ENCODE measurements around the gene TCAP.

TCAP gene

DNA sequence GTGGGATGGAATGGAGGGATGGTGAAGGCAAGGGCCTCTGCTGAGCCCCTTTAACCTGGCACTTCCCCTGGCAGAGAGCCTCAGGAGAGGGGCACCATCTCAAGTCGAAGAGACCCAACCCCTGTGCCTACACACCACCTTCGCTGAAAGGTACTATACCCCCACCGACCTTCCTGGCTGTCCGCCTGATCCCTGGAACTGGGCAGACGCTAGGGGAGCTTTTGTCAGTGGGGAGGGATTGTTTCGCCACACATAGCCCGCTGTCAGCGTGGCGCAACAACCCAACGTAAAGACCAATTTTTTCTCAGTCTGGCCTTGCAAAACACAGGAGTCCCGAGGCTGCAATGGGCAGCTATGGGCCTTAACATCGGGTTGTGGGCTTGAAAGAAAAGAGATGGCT, 35.3 kb upstream of the TCAP start:
- DNase-seq: no peak

DNA sequence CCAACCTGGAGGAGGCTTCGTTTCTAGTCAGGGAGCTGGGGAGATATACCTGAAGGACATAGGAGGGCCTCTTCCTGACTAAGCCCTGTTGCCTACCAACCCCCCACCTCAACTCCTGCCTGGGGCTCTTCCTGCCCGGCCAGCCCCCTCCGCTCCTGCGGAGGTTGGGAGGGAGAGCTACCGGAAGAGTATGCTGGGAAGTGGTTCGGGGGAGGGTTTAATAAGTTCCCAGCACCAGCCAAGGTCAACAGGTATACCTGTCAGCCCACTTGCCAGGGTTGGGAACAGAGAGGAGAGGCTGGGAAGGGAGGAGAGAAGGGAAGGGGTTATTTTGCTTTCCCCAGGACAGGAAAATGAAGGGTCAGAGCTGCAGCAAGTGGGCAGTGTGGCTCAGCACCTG, 33.7 kb upstream of the TCAP start:
- DNase-seq: no peak

DNA sequence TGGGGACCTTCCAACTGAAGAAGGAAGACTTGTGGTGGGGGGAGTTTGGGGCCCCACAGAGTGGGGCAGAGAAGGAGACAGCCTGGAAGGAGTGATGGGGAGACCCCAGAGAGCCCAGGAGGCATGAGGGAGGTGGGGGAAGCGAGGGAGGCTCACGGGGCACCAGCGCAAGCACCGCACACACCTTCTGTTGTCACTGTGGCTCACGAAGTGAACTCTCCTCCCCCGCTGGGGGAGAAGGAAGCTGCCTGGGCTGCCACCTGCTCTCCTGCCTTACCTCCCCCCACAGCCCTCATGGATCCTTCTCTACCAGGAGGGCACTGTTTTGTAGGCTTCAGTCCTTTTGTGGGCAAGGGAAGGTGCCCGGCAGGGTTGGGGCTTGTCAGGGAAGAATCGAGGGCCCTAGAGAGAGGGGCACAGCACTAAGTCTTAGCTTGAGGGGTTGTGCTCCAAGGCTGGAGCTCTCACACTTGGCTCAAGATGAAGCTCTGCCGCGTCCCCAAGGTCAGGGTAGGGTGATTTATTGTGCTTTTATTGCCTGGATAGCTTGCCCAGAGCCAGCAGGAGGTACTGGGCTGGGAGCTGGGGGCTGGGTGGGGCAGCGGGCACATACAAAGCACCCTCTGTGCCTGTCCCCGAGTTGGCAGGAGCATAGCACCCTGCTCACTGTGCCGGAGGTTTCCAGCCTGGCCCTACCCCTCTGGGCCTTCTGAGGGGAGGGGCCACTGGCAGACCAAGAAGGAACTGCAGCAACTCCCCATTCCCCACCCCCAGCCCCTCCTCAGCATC, 32.8 kb upstream of the TCAP start:
- peak; percentile 63 for DNase-seq

GRCh38 chr17:39633570-39634183, 31.5 kb upstream of the TCAP start:
- no peak for DNase-seq

- DNase-seq: no peak
These were observed 30.7 kb upstream of the TCAP start for GRCh38 chr17:39634384-39634871.

- no peak for DNase-seq
These were observed 29.5 kb upstream of the TCAP start for GRCh38 chr17:39635614-39636176.

GRCh38 chr17:39636587-39636926, 28.6 kb upstream of the TCAP start:
- no peak for DNase-seq

- DNase-seq: peak; percentile 91
These were observed 28.0 kb upstream of the TCAP start, which contains the start of gene STARD3 for GRCh38 chr17:39636927-39637736. Gene STARD3 (plus strand): TSS chr17:39637144. CDS start chr17:39653532, 16,388 bp downstream.

- DNase-seq: no peak
These were observed 26.8 kb upstream of the TCAP start for GRCh38 chr17:39638317-39638716.

DNA sequence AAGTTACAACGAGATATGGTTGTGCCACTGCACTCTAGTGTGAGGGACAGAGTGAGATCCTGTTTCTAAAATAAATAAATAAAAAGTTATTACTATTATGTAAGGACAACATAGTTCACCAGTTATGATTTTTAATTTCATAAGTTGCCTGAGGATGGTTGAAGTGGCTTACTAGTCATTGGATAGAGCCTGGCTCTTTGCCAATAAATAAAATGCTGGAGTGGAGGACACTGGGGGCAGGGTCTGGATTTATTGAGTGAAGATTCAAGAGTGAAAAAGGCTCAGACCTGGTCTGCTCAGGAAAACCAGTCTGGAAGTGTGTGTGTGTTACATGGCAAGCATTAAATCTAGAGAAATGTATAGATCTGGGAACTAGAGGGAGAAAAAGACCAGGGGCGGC, 26.1 kb upstream of the TCAP start:
- no peak for DNase-seq

GRCh38 chr17:39639566-39640458, 25.3 kb upstream of the TCAP start:
- DNase-seq: no peak

- DNase-seq: no peak
These were observed 24.5 kb upstream of the TCAP start for GRCh38 chr17:39640591-39641031.

- DNase-seq: no peak
These were observed 24.1 kb upstream of the TCAP start for GRCh38 chr17:39641097-39641496.

DNA sequence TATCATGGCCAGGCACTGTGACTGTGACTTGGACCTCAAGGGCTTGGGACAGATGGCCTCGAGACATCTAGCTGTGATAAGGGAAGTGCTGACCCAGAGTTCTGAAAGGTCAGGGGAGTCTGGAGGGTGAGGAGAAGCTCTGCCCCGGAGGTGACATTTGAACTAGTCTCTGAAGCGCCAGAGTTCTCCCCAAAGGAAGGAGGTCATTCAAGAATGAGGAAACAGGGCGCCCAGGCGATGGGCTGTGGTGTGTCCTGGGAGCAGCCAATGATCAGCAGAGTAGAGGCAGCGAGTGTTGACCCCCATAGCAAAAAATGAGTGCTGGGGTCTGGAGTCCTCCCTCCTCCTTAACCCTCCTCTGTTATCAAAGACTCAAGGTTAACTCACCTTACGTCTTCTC, 23.3 kb upstream of the TCAP start:
- DNase-seq: no peak

- no peak for DNase-seq
These were observed 22.7 kb upstream of the TCAP start for GRCh38 chr17:39642291-39643074.

GRCh38 chr17:39643271-39643670, 21.9 kb upstream of the TCAP start:
- no peak for DNase-seq

- no peak for DNase-seq
These were observed 17.9 kb upstream of the TCAP start for GRCh38 chr17:39647256-39647655.

- no peak for DNase-seq
These were observed 16.4 kb upstream of the TCAP start for GRCh38 chr17:39648616-39649366.

- no peak for DNase-seq
These were observed 15.0 kb upstream of the TCAP start for GRCh38 chr17:39650121-39650579.

- DNase-seq: no peak
These were observed 13.1 kb upstream of the TCAP start for GRCh38 chr17:39651923-39652586.

All from left hindlimb (tissue), 1 donor.